Measurements from ENCODE around the gene AFAP1.

AFAP1 gene

DNA sequence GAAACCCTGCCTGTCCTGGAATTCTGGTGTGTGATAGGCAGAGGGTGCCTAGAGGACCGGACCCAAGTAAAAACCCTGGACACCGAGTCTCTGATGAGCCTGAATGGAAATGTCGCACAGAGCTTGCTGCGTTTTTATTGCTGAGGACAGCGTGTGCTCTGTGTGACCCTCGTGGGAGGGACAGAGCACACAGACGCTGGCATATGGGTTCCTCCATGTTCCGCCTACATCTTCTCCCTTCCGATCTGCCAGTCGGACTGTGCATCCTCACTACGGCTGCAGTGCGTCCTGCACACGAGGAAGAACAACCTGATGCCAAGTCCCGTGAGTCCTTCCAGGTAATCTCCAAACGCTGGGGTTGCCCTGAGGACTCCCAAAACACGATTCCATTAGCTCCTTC lies 68.3 kb downstream of the AFAP1 start:
- TF ChIP-seq CEBPB (IDR thresholded peaks at IDR 0.05): no peak
- TF ChIP-seq NFIC (IDR thresholded peaks at IDR 0.05): no peak
- no peak for TF ChIP-seq EGR1 (IDR thresholded peaks at IDR 0.05)
- no peak for TF ChIP-seq TEAD4 (IDR thresholded peaks at IDR 0.05)
- TF ChIP-seq EP300 (IDR thresholded peaks at IDR 0.05; ENCODE audit: borderline replicate concordance): no peak
- no peak for TF ChIP-seq RAD21 (IDR thresholded peaks at IDR 0.05; ENCODE audit: low read depth)
- TF ChIP-seq FOXM1 (IDR thresholded peaks at IDR 0.05; ENCODE audit: borderline replicate concordance, low read depth): no peak
- TF ChIP-seq, protein P1, sequence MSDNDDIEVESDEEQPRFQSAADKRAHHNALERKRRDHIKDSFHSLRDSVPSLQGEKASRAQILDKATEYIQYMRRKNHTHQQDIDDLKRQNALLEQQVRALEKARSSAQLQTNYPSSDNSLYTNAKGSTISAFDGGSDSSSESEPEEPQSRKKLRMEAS (IDR thresholded peaks at IDR 0.05): no peak
- no peak for TF ChIP-seq TCF12 (IDR thresholded peaks at IDR 0.05; ENCODE audit: low read depth)
- no peak for TF ChIP-seq TAF1 (IDR thresholded peaks at IDR 0.05; ENCODE audit: low read depth)
- TF ChIP-seq YY1 (IDR thresholded peaks at IDR 0.05; ENCODE audit: low read depth): no peak
- TF ChIP-seq, protein P2, sequence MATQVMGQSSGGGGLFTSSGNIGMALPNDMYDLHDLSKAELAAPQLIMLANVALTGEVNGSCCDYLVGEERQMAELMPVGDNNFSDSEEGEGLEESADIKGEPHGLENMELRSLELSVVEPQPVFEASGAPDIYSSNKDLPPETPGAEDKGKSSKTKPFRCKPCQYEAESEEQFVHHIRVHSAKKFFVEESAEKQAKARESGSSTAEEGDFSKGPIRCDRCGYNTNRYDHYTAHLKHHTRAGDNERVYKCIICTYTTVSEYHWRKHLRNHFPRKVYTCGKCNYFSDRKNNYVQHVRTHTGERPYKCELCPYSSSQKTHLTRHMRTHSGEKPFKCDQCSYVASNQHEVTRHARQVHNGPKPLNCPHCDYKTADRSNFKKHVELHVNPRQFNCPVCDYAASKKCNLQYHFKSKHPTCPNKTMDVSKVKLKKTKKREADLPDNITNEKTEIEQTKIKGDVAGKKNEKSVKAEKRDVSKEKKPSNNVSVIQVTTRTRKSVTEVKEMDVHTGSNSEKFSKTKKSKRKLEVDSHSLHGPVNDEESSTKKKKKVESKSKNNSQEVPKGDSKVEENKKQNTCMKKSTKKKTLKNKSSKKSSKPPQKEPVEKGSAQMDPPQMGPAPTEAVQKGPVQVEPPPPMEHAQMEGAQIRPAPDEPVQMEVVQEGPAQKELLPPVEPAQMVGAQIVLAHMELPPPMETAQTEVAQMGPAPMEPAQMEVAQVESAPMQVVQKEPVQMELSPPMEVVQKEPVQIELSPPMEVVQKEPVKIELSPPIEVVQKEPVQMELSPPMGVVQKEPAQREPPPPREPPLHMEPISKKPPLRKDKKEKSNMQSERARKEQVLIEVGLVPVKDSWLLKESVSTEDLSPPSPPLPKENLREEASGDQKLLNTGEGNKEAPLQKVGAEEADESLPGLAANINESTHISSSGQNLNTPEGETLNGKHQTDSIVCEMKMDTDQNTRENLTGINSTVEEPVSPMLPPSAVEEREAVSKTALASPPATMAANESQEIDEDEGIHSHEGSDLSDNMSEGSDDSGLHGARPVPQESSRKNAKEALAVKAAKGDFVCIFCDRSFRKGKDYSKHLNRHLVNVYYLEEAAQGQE (IDR thresholded peaks at IDR 0.05; ENCODE audit: low read depth): no peak
- no peak for TF ChIP-seq ZBTB7A (IDR thresholded peaks at IDR 0.05; ENCODE audit: low read depth)
- TF ChIP-seq, protein P3, sequence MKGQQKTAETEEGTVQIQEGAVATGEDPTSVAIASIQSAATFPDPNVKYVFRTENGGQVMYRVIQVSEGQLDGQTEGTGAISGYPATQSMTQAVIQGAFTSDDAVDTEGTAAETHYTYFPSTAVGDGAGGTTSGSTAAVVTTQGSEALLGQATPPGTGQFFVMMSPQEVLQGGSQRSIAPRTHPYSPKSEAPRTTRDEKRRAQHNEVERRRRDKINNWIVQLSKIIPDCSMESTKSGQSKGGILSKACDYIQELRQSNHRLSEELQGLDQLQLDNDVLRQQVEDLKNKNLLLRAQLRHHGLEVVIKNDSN (IDR thresholded peaks at IDR 0.05): no peak
- TF ChIP-seq CREB1 (IDR thresholded peaks at IDR 0.05; ENCODE audit: low read depth): no peak

DNA sequence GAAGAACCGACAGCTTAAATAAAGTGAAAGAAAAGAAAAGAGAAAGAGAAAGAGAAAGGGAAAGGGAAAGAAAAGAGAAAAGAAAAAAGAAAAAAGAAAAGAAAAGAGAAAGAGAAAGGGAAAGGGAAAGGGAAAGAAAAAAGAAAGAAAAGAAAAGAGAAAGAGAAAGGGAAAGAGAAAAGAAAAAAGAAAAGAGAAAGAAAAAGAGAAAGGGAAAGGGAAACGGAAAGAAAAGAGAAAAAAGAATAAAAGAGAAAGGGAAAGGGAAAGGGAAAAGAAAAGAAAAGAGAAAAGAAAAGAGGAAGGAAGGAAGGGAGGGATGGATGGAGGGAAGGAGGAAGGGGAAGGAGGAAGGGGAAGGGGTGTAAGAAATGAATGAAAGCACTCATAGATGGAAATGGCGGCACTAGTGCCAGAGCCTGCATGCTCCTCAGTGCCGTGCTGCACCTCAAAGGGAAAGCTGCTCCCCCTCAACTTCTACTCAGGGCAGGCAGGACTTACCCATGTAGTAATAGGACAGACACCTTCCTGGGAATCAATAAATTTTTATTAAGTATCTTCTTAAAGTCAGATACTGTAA lies 70.7 kb downstream of the AFAP1 start:
- TF ChIP-seq TAF1 (IDR thresholded peaks at IDR 0.05; ENCODE audit: low read depth) (no peak), TEAD4 (IDR thresholded peaks at IDR 0.05) (no peak), EGR1 (IDR thresholded peaks at IDR 0.05) (no peak), ZBTB7A (IDR thresholded peaks at IDR 0.05; ENCODE audit: low read depth) (no peak), FOXM1 (IDR thresholded peaks at IDR 0.05; ENCODE audit: borderline replicate concordance, low read depth) (no peak), RAD21 (IDR thresholded peaks at IDR 0.05; ENCODE audit: low read depth) (no peak), EP300 (IDR thresholded peaks at IDR 0.05; ENCODE audit: borderline replicate concordance) (no peak), CREB1 (IDR thresholded peaks at IDR 0.05; ENCODE audit: low read depth) (no peak)
- TF ChIP-seq, protein P1 (IDR thresholded peaks at IDR 0.05): no peak
- TF ChIP-seq, protein P2 (IDR thresholded peaks at IDR 0.05; ENCODE audit: low read depth): no peak

DNA sequence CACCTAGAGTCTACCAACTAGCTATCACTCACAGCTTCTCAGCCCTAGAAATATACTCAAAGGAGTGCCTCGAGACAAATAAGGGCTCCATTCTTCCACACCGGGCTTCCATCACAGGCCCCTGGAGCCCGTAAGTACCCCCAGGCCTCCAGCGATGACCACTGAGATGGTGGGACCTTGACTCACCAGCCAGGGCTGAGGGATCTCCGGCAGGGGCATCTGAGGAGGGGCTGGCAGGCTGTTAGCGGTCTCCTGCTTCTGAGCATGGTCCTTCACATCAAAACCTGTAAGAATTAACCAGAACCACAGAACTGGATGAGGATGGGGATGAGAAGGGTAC lies 71.3 kb downstream of the AFAP1 start:
- no peak for TF ChIP-seq ZBTB7A (IDR thresholded peaks at IDR 0.05; ENCODE audit: low read depth)
- no peak for TF ChIP-seq FOXM1 (IDR thresholded peaks at IDR 0.05; ENCODE audit: borderline replicate concordance, low read depth)
- TF ChIP-seq TCF12 (IDR thresholded peaks at IDR 0.05; ENCODE audit: low read depth): no peak
- no peak for TF ChIP-seq TAF1 (IDR thresholded peaks at IDR 0.05; ENCODE audit: low read depth)
- TF ChIP-seq, protein P2 (IDR thresholded peaks at IDR 0.05; ENCODE audit: low read depth): no peak
- TF ChIP-seq, protein P1 (IDR thresholded peaks at IDR 0.05): no peak
- no peak for TF ChIP-seq YY1 (IDR thresholded peaks at IDR 0.05; ENCODE audit: low read depth)
- no peak for TF ChIP-seq EGR1 (IDR thresholded peaks at IDR 0.05)
- no peak for TF ChIP-seq NFIC (IDR thresholded peaks at IDR 0.05)
- TF ChIP-seq TEAD4 (IDR thresholded peaks at IDR 0.05): no peak

DNA sequence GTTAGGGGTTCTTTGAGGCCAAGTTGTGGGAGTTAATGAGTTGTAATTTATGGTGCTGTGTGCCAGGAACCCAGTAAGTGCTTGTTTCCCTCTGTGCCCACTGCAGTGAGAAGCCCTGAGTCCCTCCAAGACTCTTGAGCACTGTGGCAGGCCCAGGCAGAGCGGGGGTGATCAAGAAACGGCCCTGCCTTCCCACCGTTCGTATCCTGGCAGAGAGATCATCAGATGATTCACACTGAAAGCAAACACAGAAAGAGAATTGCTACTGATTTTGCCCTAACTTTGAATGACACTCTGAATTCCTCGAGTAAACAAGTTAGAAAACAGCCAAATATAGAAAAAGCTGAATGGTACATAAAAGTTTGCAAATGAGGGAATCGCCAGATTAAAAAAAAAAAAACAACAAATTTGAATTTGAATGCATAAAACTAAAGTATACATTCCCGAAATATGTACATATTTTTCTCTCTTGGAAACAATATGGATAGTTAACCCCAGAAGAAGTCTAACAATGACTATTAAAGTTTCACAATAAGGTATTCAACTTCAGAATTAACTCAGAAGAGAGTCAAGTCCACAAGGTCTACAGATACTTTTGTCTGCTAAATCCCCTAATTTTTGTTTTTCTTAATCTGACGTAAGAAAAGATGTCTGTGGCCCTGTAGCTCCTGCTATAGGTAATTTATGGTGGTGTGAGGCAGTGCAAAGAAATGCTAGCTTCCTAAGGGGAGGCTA lies 71.8 kb downstream of the AFAP1 start:
- TF ChIP-seq RAD21 (IDR thresholded peaks at IDR 0.05; ENCODE audit: low read depth) (no peak), TCF12 (IDR thresholded peaks at IDR 0.05; ENCODE audit: low read depth) (no peak), YY1 (IDR thresholded peaks at IDR 0.05; ENCODE audit: low read depth) (no peak), TAF1 (IDR thresholded peaks at IDR 0.05; ENCODE audit: low read depth) (no peak), TEAD4 (IDR thresholded peaks at IDR 0.05) (no peak), CREB1 (IDR thresholded peaks at IDR 0.05; ENCODE audit: low read depth) (no peak), ZBTB7A (IDR thresholded peaks at IDR 0.05; ENCODE audit: low read depth) (no peak), EGR1 (IDR thresholded peaks at IDR 0.05) (no peak)
- TF ChIP-seq, protein P3 (IDR thresholded peaks at IDR 0.05): no peak
